ENCODE measurements around the gene PRICKLE2.

Gene PRICKLE2

GRCh38 chr3:64195789-64196188 is 29.5 kb downstream of the PRICKLE2 start:
- H3K36me3 ChIP-seq (ENCODE audit: control insufficient read depth, low read depth, low read length), result no peaks in the 10 kb centered on the region

GRCh38 chr3:64191822-64192221 is 33.4 kb downstream of the PRICKLE2 start:
- H3K9me3 ChIP-seq (ENCODE audit: control insufficient read depth, low read depth, low read length), result no peaks in the 10 kb centered on the region
- no peaks in the 10 kb centered on the region for H3K27me3 ChIP-seq (ENCODE audit: control insufficient read depth, insufficient read depth, low read length)
- no peak overlapping the region for H3K4me3 ChIP-seq (ENCODE audit: low read length)
- H3K36me3 ChIP-seq (ENCODE audit: control insufficient read depth, low read depth, low read length), result no peaks in the 10 kb centered on the region
- H3K4me1 ChIP-seq (ENCODE audit: control insufficient read depth, low read depth, low read length), result peaks cover 23% of the 10 kb centered on the region
- H3K27ac ChIP-seq (ENCODE audit: low read length), result no peak overlapping the region
- no peak overlapping the region for H3K9ac ChIP-seq (ENCODE audit: low read length)

More at GRCh38 chr3:64195789-64196188, 29.5 kb downstream of the PRICKLE2 start:
- Histone ChIP-seq H3K9ac (ENCODE audit: low read length) (no peak overlapping the region), H3K9me3 (ENCODE audit: control insufficient read depth, low read depth, low read length) (no peaks in the 10 kb centered on the region), H3K27me3 (ENCODE audit: control insufficient read depth, insufficient read depth, low read length) (no peaks in the 10 kb centered on the region), H3K4me1 (ENCODE audit: control insufficient read depth, low read depth, low read length) (peaks cover 18% of the 10 kb centered on the region), H3K27ac (ENCODE audit: low read length) (peak overlapping the region; percentile 61), H3K4me3 (ENCODE audit: low read length) (no peak overlapping the region)

GRCh38 chr3:64190517-64191515 is 34.5 kb downstream of the PRICKLE2 start:
- H3K36me3 ChIP-seq (ENCODE audit: control insufficient read depth, low read depth, low read length), result no peaks in the 10 kb centered on the region
- H3K4me3 ChIP-seq (ENCODE audit: low read length), result no peak overlapping the region
- no peak overlapping the region for H3K27ac ChIP-seq (ENCODE audit: low read length)
- H3K27me3 ChIP-seq (ENCODE audit: control insufficient read depth, insufficient read depth, low read length), result no peaks in the 10 kb centered on the region
- H3K9me3 ChIP-seq (ENCODE audit: control insufficient read depth, low read depth, low read length), result no peaks in the 10 kb centered on the region
- no peak overlapping the region for H3K9ac ChIP-seq (ENCODE audit: low read length)
- peaks cover 13% of the 10 kb centered on the region for H3K4me1 ChIP-seq (ENCODE audit: control insufficient read depth, low read depth, low read length)

GRCh38 chr3:64188810-64189560 is 36.3 kb downstream of the PRICKLE2 start:
- no peaks in the 10 kb centered on the region for H3K36me3 ChIP-seq (ENCODE audit: control insufficient read depth, low read depth, low read length)
- H3K4me3 ChIP-seq (ENCODE audit: low read length), result no peak overlapping the region
- no peaks in the 10 kb centered on the region for H3K9me3 ChIP-seq (ENCODE audit: control insufficient read depth, low read depth, low read length)
- no peak overlapping the region for H3K27ac ChIP-seq (ENCODE audit: low read length)
- H3K27me3 ChIP-seq (ENCODE audit: control insufficient read depth, insufficient read depth, low read length), result no peaks in the 10 kb centered on the region
- no peak overlapping the region for H3K9ac ChIP-seq (ENCODE audit: low read length)
- peaks cover 8% of the 10 kb centered on the region for H3K4me1 ChIP-seq (ENCODE audit: control insufficient read depth, low read depth, low read length)

GRCh38 chr3:64187065-64187959 is 38.0 kb downstream of the PRICKLE2 start:
- H3K4me3 ChIP-seq (ENCODE audit: low read length), result no peak overlapping the region
- no peak overlapping the region for H3K9ac ChIP-seq (ENCODE audit: low read length)
- no peaks in the 10 kb centered on the region for H3K36me3 ChIP-seq (ENCODE audit: control insufficient read depth, low read depth, low read length)
- no peak overlapping the region for H3K27ac ChIP-seq (ENCODE audit: low read length)
- H3K9me3 ChIP-seq (ENCODE audit: control insufficient read depth, low read depth, low read length), result no peaks in the 10 kb centered on the region
- H3K4me1 ChIP-seq (ENCODE audit: control insufficient read depth, low read depth, low read length), result peaks cover 8% of the 10 kb centered on the region
- no peaks in the 10 kb centered on the region for H3K27me3 ChIP-seq (ENCODE audit: control insufficient read depth, insufficient read depth, low read length)

- no peaks in the 10 kb centered on the region for H3K27me3 ChIP-seq (ENCODE audit: control insufficient read depth, insufficient read depth, low read length)
- H3K4me3 ChIP-seq (ENCODE audit: low read length), result no peak overlapping the region
- H3K9me3 ChIP-seq (ENCODE audit: control insufficient read depth, low read depth, low read length), result no peaks in the 10 kb centered on the region
- H3K4me1 ChIP-seq (ENCODE audit: control insufficient read depth, low read depth, low read length), result peaks cover 8% of the 10 kb centered on the region
- no peak overlapping the region for H3K9ac ChIP-seq (ENCODE audit: low read length)
- H3K27ac ChIP-seq (ENCODE audit: low read length), result no peak overlapping the region
- no peaks in the 10 kb centered on the region for H3K36me3 ChIP-seq (ENCODE audit: control insufficient read depth, low read depth, low read length)
These were observed 38.6 kb downstream of the PRICKLE2 start for GRCh38 chr3:64186667-64187064.

GRCh38 chr3:64185436-64185835 is 39.8 kb downstream of the PRICKLE2 start:
- Histone ChIP-seq H3K4me1 (ENCODE audit: control insufficient read depth, low read depth, low read length) (peaks cover 8% of the 10 kb centered on the region), H3K4me3 (ENCODE audit: low read length) (no peak overlapping the region), H3K36me3 (ENCODE audit: control insufficient read depth, low read depth, low read length) (no peaks in the 10 kb centered on the region), H3K9me3 (ENCODE audit: control insufficient read depth, low read depth, low read length) (no peaks in the 10 kb centered on the region), H3K9ac (ENCODE audit: low read length) (no peak overlapping the region), H3K27ac (ENCODE audit: low read length) (no peak overlapping the region), H3K27me3 (ENCODE audit: control insufficient read depth, insufficient read depth, low read length) (no peaks in the 10 kb centered on the region)

GRCh38 chr3:64184621-64185020 is 40.6 kb downstream of the PRICKLE2 start:
- Histone ChIP-seq H3K27ac (ENCODE audit: low read length) (no peak overlapping the region), H3K9ac (ENCODE audit: low read length) (no peak overlapping the region)

GRCh38 chr3:64179860-64180259 is 45.4 kb downstream of the PRICKLE2 start:
- no peak overlapping the region for H3K27ac ChIP-seq (ENCODE audit: low read length)
- no peaks in the 10 kb centered on the region for H3K9me3 ChIP-seq (ENCODE audit: control insufficient read depth, low read depth, low read length)
- H3K4me1 ChIP-seq (ENCODE audit: control insufficient read depth, low read depth, low read length), result no peaks in the 10 kb centered on the region
- H3K9ac ChIP-seq (ENCODE audit: low read length), result no peak overlapping the region
- H3K36me3 ChIP-seq (ENCODE audit: control insufficient read depth, low read depth, low read length), result no peaks in the 10 kb centered on the region
- H3K27me3 ChIP-seq (ENCODE audit: control insufficient read depth, insufficient read depth, low read length), result no peaks in the 10 kb centered on the region
- no peak overlapping the region for H3K4me3 ChIP-seq (ENCODE audit: low read length)

More at GRCh38 chr3:64184621-64185020, 40.6 kb downstream of the PRICKLE2 start:
- H3K9me3 ChIP-seq (ENCODE audit: control insufficient read depth, low read depth, low read length), result no peaks in the 10 kb centered on the region
- no peaks in the 10 kb centered on the region for H3K36me3 ChIP-seq (ENCODE audit: control insufficient read depth, low read depth, low read length)
- no peaks in the 10 kb centered on the region for H3K27me3 ChIP-seq (ENCODE audit: control insufficient read depth, insufficient read depth, low read length)
- H3K4me1 ChIP-seq (ENCODE audit: control insufficient read depth, low read depth, low read length), result peaks cover 8% of the 10 kb centered on the region
- H3K4me3 ChIP-seq (ENCODE audit: low read length), result no peak overlapping the region

GRCh38 chr3:64179249-64179648 is 46.0 kb downstream of the PRICKLE2 start:
- Histone ChIP-seq H3K4me3 (ENCODE audit: low read length) (no peak overlapping the region), H3K9me3 (ENCODE audit: control insufficient read depth, low read depth, low read length) (no peaks in the 10 kb centered on the region), H3K9ac (ENCODE audit: low read length) (no peak overlapping the region), H3K27me3 (ENCODE audit: control insufficient read depth, insufficient read depth, low read length) (no peaks in the 10 kb centered on the region), H3K27ac (ENCODE audit: low read length) (no peak overlapping the region), H3K4me1 (ENCODE audit: control insufficient read depth, low read depth, low read length) (no peaks in the 10 kb centered on the region), H3K36me3 (ENCODE audit: control insufficient read depth, low read depth, low read length) (no peaks in the 10 kb centered on the region)

GRCh38 chr3:64178419-64178818 is 46.8 kb downstream of the PRICKLE2 start:
- H3K36me3 ChIP-seq (ENCODE audit: control insufficient read depth, low read depth, low read length), result no peaks in the 10 kb centered on the region
- H3K4me3 ChIP-seq (ENCODE audit: low read length), result no peak overlapping the region
- no peaks in the 10 kb centered on the region for H3K27me3 ChIP-seq (ENCODE audit: control insufficient read depth, insufficient read depth, low read length)
- no peaks in the 10 kb centered on the region for H3K4me1 ChIP-seq (ENCODE audit: control insufficient read depth, low read depth, low read length)
- no peak overlapping the region for H3K9ac ChIP-seq (ENCODE audit: low read length)
- H3K9me3 ChIP-seq (ENCODE audit: control insufficient read depth, low read depth, low read length), result no peaks in the 10 kb centered on the region
- no peak overlapping the region for H3K27ac ChIP-seq (ENCODE audit: low read length)
